Activated CD4-positive, alpha-beta T cell treated with anti-CD3 and anti-CD28 coated beads for 48 hours (primary cell): Measurements from ENCODE around the gene ARMC9.
"Not testable (repeated sequence)": the region's sequence is repeated elsewhere in the genome, so short reads cannot be mapped to it uniquely, and the experiment has no call there.

Experiments used
- DNase-seq: peaks from one replicate; pipeline ENCODE4 v3.0.0-alpha.2; 2020

The ARMC9 gene

GRCh38 chr2:231344851-231345250 is 146.4 kb downstream of the ARMC9 start:
- DNase-seq, result no peak

- no peak for DNase-seq
Observed at GRCh38 chr2:231347081-231347480, 148.7 kb downstream of the ARMC9 start.

- DNase-seq, result no peak
Observed at GRCh38 chr2:231347638-231348037, 149.2 kb downstream of the ARMC9 start.

- no peak for DNase-seq
Observed at GRCh38 chr2:231348173-231348572, 149.7 kb downstream of the ARMC9 start.

- no peak for DNase-seq
Observed at GRCh38 chr2:231348704-231349373, 150.4 kb downstream of the ARMC9 start.

- not testable (repeated sequence) for DNase-seq
Observed at GRCh38 chr2:231349374-231349735, 150.9 kb downstream of the ARMC9 start.

- no peak for DNase-seq
Observed at GRCh38 chr2:231351648-231352047, 153.2 kb downstream of the ARMC9 start.

- DNase-seq, result no peak
Observed at GRCh38 chr2:231353469-231353868, 155.0 kb downstream of the ARMC9 start.

GRCh38 chr2:231355508-231356465 is 157.4 kb downstream of the ARMC9 start:
- no peak for DNase-seq

- no peak for DNase-seq
Observed at GRCh38 chr2:231356466-231356844, 158.0 kb downstream of the ARMC9 start.

GRCh38 chr2:231357048-231357447 is 158.6 kb downstream of the ARMC9 start:
- DNase-seq, result no peak

- DNase-seq, result no peak
Observed at GRCh38 chr2:231357931-231358330, 159.5 kb downstream of the ARMC9 start.

- no peak for DNase-seq
Observed at GRCh38 chr2:231359441-231359840, 161.0 kb downstream of the ARMC9 start.

GRCh38 chr2:231359948-231360347 is 161.5 kb downstream of the ARMC9 start:
- no peak for DNase-seq

GRCh38 chr2:231360401-231360800 is 162.0 kb downstream of the ARMC9 start:
- DNase-seq, result no peak

- DNase-seq, result no peak
Observed at GRCh38 chr2:231360881-231361371, 162.5 kb downstream of the ARMC9 start.

GRCh38 chr2:231361701-231362554 is 163.5 kb downstream of the ARMC9 start:
- peak; percentile 9 for DNase-seq

GRCh38 chr2:231362555-231363184 is 164.2 kb downstream of the ARMC9 start:
- no peak for DNase-seq

GRCh38 chr2:231364061-231364460 is 165.6 kb downstream of the ARMC9 start:
- DNase-seq, result no peak

- DNase-seq, result no peak
Observed at GRCh38 chr2:231364961-231365810, 166.8 kb downstream of the ARMC9 start.

GRCh38 chr2:231367178-231367577 is 168.7 kb downstream of the ARMC9 start:
- DNase-seq, result no peak
